ENCODE results near the gene RAB20.

DNA sequence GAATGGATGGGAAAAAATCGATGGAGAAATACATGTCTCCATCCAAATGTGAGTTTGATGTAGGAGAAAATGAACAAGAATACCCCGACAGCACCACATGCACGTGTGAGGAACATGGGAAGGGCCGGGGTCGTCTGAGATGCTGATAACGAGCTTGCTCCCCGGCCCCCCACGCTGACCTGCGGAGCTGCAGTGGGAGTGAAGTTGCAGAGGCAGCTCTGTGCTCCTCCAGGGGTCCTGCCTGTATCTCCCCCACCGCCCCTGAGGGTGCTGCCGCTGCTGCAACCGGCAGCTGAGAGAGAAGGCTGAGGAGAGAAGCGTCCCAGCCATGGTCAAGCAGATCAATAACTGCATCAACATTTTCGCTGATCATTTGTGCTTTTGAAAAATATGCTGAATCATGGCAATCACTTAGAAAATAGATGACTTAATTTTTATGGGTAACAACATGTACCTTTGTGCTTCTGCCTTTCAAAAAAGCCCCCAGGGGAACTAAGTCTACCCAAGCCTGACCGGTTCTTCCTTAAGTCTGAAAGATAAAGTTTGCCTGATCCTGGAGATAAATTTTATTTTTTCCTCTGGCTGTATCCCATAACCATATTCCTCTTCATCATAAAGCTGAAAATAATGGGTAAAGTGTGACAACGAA, 35.6 kb upstream of the RAB20 start:
- TF ChIP-seq, protein P1, sequence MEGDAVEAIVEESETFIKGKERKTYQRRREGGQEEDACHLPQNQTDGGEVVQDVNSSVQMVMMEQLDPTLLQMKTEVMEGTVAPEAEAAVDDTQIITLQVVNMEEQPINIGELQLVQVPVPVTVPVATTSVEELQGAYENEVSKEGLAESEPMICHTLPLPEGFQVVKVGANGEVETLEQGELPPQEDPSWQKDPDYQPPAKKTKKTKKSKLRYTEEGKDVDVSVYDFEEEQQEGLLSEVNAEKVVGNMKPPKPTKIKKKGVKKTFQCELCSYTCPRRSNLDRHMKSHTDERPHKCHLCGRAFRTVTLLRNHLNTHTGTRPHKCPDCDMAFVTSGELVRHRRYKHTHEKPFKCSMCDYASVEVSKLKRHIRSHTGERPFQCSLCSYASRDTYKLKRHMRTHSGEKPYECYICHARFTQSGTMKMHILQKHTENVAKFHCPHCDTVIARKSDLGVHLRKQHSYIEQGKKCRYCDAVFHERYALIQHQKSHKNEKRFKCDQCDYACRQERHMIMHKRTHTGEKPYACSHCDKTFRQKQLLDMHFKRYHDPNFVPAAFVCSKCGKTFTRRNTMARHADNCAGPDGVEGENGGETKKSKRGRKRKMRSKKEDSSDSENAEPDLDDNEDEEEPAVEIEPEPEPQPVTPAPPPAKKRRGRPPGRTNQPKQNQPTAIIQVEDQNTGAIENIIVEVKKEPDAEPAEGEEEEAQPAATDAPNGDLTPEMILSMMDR (conservative IDR thresholded peaks at IDR 0.05): no peak
- TF ChIP-seq ZFX (IDR thresholded peaks at IDR 0.05): no peak

Data from C4-2B (cell line).